ENCODE data around the gene KRTAP5-7.

- TF ChIP-seq POLR2A (IDR thresholded peaks at IDR 0.05) (no peak), EP300 (IDR thresholded peaks at IDR 0.05) (no peak)
These were observed 48.8 kb downstream of the KRTAP5-7 start for GRCh38 chr11:71575723-71576424.
